Neural cell (in vitro differentiated cells): ENCODE data around the gene P2RY14. TPM values are rescaled to one million over a fixed set of nuclear protein-coding genes. Genes with fewer than 3 reads are reported as not detected.

Experiments
- H2AFZ ChIP-seq: fragments of 200-600, 300-800 bp; sonication (generic), shearing (Covaris generic); 2 replicates; pipeline ENCODE4 v1.6.0; 2014; ENCODE audit warnings: low read depth, mild to moderate bottlenecking, antibody characterized with exemption, low read length, moderate library complexity
- H3F3A ChIP-seq: fragments of 200-600 bp; shearing (Covaris generic); 2 replicates; pipeline ENCODE4 v1.6.1; 2016; ENCODE audit warnings: mild to moderate bottlenecking, moderate library complexity, mixed read lengths, antibody characterized with exemption, low read length; ENCODE audit not compliant: insufficient read depth, poor library complexity, severe bottlenecking
- H3K27ac ChIP-seq: fragments of 200-600, 300-800 bp; sonication (generic), shearing (Covaris generic); 2 replicates; pipeline ENCODE4 v1.5.1; 2014; ENCODE audit warnings: mild to moderate bottlenecking, low read length, moderate library complexity
- H3K27me3 ChIP-seq: fragments of 300-800, 200-600 bp; sonication (generic), shearing (Covaris generic); 2 replicates; pipeline ENCODE4 v1.6.0; 2014; ENCODE audit warnings: mild to moderate bottlenecking, low read depth, low read length, moderate library complexity; ENCODE audit not compliant: insufficient read depth
- H3K36me3 ChIP-seq: fragments of 300-800, 200-600 bp; sonication (generic), shearing (Covaris generic); 2 replicates; pipeline ENCODE4 v1.5.1; 2014; ENCODE audit warnings: mild to moderate bottlenecking, antibody characterized with exemption, low read length, moderate library complexity; ENCODE audit not compliant: insufficient read depth
- H3K4me2 ChIP-seq: fragments of 300-800, 200-600 bp; sonication (generic), shearing (Covaris generic); 2 replicates; pipeline ENCODE4 v1.6.0; 2014; ENCODE audit warnings: mild to moderate bottlenecking, low read length
- H3K4me3 ChIP-seq: fragments of 300-800, 200-600 bp; sonication (generic), shearing (Covaris generic); 2 replicates; pipeline ENCODE4 v1.5.1; 2014; ENCODE audit warnings: mild to moderate bottlenecking, low read length, moderate library complexity
- H3K79me2 ChIP-seq: fragments of 200-600 bp; shearing (Covaris generic); replicated peaks from 2 replicates; pipeline ENCODE4 v1.6.0; 2014; ENCODE audit warnings: mild to moderate bottlenecking, low read length, moderate library complexity; ENCODE audit not compliant: insufficient read depth
- H3K9ac ChIP-seq: fragments of 300-800, 200-600 bp; sonication (generic), shearing (Covaris generic); 2 replicates; pipeline ENCODE4 v1.6.1; 2016; ENCODE audit warnings: mild to moderate bottlenecking, low read length, mixed read lengths
- H3K9me2 ChIP-seq: fragments of 200-600 bp; shearing (Covaris generic); 2 replicates; pipeline ENCODE4 v1.6.1; 2016; ENCODE audit warnings: mild to moderate bottlenecking, low read length, mixed read lengths; ENCODE audit not compliant: insufficient read depth
- H3K9me3 ChIP-seq: fragments of 200-600, 300-800 bp; sonication (generic), shearing (Covaris generic); 2 replicates; pipeline ENCODE4 v1.6.1; 2016; ENCODE audit warnings: mild to moderate bottlenecking, mixed run types, low read length, moderate library complexity, mixed read lengths
- H4K20me1 ChIP-seq: fragments of 200-600 bp; shearing (Covaris generic); 2 replicates; pipeline ENCODE4 v1.6.1; 2016; ENCODE audit warnings: mild to moderate bottlenecking, mixed run types; ENCODE audit not compliant: insufficient read depth
- EP300 ChIP-seq: fragments of 450-650 bp; conservative IDR thresholded peaks from 2 replicates; pipeline ENCODE4 v1.6.1; 2014; ENCODE audit warnings: antibody characterized with exemption, mild to moderate bottlenecking, moderate library complexity; ENCODE audit not compliant: poor library complexity, severe bottlenecking
- EZH2 ChIP-seq: fragments of 200-600, 300-800 bp; shearing (Covaris generic), sonication (generic); IDR thresholded peaks from 2 replicates; pipeline ENCODE4 v1.6.1; 2014; ENCODE audit warnings: antibody characterized with exemption, low read length, borderline replicate concordance, mild to moderate bottlenecking; ENCODE audit not compliant: insufficient read depth, poor library complexity, severe bottlenecking
- MXI1 ChIP-seq: fragments of 450-650 bp; conservative IDR thresholded peaks from 2 replicates; pipeline ENCODE4 v1.6.1; 2014; ENCODE audit warnings: antibody characterized with exemption, mild to moderate bottlenecking; ENCODE audit not compliant: poor library complexity, severe bottlenecking
- POLR2AphosphoS5 ChIP-seq: IDR thresholded peaks from 2 replicates; pipeline ENCODE4 v1.6.1; 2012
- RAD21 ChIP-seq: fragments of 450-650 bp; conservative IDR thresholded peaks from 2 replicates; pipeline ENCODE4 v1.6.1; 2014; ENCODE audit warnings: antibody characterized with exemption, mild to moderate bottlenecking, moderate library complexity
- SMC3 ChIP-seq: fragments of 450-650 bp; conservative IDR thresholded peaks from 2 replicates; pipeline ENCODE4 v1.6.1; 2014; ENCODE audit warnings: antibody characterized with exemption, mild to moderate bottlenecking, moderate library complexity; ENCODE audit not compliant: poor library complexity
- TAF1 ChIP-seq: IDR thresholded peaks from 2 replicates; pipeline ENCODE4 v1.6.1; 2012; ENCODE audit warnings: low read depth
- polyA plus RNA-seq: library from polyadenylated mRNA; depleted of rRNA; stranded (reverse); fragments of >200 nt; gene quantifications from 2 replicates; pipeline ENCODE4 v1.2.3, GENCODE V29; 2014
- TF ChIP-seq, protein P1 (sequence below): IDR thresholded peaks from 2 replicates; pipeline ENCODE4 v1.6.1; 2012; ENCODE audit warnings: borderline replicate concordance
- TF ChIP-seq, protein P2 (sequence below): fragments of 450-650 bp; IDR thresholded peaks from 2 replicates; pipeline ENCODE4 v1.5.1; 2014; ENCODE audit warnings: antibody characterized with exemption, mild to moderate bottlenecking, moderate library complexity; ENCODE audit not compliant: poor library complexity, severe bottlenecking

The P2RY14 gene
- polyA plus RNA-seq, 1 donor from 2014 or later = not detected

DNA sequence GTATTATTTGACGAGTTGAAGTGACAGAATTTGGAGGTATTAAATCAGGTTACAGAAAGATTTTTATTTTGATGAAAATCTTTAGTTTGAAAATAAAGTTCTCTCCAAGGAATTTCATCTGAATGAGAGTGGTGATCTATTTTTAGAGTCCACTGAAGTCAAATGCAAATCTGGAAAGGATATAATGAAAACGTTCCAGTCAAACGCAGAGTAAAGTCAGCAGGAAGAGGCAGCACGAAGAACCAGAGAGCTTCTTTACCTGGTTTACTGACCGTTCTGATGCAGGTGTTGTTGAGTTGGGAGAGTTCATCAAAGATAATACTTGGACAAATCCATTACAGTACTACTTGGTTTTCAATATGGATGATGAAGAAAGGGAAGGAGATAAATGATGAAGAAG, 8.7 kb downstream of the P2RY14 start:
- H2AFZ ChIP-seq = no peak overlapping the region
- no peaks in the 10 kb centered on the region for H3K9me2 ChIP-seq
- H3K79me2 ChIP-seq = no peaks in the 10 kb centered on the region
- H4K20me1 ChIP-seq = no peaks in the 10 kb centered on the region
- no peak overlapping the region for H3K9ac ChIP-seq
- no peaks in the 10 kb centered on the region for H3K36me3 ChIP-seq
- TF ChIP-seq, protein P1, sequence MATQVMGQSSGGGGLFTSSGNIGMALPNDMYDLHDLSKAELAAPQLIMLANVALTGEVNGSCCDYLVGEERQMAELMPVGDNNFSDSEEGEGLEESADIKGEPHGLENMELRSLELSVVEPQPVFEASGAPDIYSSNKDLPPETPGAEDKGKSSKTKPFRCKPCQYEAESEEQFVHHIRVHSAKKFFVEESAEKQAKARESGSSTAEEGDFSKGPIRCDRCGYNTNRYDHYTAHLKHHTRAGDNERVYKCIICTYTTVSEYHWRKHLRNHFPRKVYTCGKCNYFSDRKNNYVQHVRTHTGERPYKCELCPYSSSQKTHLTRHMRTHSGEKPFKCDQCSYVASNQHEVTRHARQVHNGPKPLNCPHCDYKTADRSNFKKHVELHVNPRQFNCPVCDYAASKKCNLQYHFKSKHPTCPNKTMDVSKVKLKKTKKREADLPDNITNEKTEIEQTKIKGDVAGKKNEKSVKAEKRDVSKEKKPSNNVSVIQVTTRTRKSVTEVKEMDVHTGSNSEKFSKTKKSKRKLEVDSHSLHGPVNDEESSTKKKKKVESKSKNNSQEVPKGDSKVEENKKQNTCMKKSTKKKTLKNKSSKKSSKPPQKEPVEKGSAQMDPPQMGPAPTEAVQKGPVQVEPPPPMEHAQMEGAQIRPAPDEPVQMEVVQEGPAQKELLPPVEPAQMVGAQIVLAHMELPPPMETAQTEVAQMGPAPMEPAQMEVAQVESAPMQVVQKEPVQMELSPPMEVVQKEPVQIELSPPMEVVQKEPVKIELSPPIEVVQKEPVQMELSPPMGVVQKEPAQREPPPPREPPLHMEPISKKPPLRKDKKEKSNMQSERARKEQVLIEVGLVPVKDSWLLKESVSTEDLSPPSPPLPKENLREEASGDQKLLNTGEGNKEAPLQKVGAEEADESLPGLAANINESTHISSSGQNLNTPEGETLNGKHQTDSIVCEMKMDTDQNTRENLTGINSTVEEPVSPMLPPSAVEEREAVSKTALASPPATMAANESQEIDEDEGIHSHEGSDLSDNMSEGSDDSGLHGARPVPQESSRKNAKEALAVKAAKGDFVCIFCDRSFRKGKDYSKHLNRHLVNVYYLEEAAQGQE = no peak
- TF ChIP-seq EP300 (no peak), POLR2AphosphoS5 (no peak), EZH2 (no peak)
- H3K27ac ChIP-seq = no peak overlapping the region
- H3K9me3 ChIP-seq = no peaks in the 10 kb centered on the region
- H3F3A ChIP-seq = no peaks in the 10 kb centered on the region
- H3K27me3 ChIP-seq = no peaks in the 10 kb centered on the region
- H3K4me3 ChIP-seq = no peak overlapping the region
- H3K4me2 ChIP-seq = no peak overlapping the region

DNA sequence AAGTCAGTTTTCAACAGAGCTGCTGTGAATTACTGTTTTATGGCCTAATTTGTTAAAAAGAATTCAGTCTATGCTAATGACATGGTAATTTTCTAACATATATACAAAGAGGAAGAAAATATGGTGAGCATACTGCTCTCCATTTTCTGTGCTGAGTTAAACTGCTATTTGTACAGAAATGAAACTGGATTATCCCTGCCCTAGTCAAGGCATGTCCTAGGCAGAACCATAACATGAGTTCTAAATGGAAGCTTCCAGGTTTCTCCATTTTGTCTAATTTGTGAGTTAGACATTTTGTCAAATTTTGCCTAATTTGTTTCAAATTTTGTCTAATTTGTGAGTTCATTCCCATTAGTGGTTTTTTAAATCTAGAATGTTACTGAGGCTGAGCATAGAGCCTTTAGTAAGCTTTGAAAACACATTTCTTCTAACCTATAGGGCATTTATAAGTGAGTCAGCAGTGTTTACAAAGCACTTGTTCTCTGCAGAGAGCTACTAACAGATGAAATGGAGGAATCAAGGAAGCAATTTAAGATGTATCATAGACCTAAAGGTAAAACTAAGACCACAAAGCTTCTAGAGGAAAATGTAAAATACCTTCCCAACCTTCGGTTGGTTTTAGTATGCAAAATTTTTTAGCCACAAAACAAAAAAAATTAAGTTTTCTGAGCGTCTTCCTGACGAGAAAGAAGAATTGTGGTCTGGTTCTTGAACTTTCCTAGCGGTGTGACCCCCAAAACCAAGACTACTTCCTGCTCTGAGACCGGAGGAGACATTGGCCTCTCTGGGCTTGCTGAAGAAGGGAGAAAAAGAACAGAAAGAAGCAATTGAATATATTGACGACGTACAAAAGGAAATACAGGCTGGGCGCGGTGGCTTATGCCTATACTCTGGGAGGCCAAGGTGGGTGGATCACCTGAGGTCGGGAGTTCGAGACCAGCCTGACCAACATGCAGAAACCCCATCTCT, 9.8 kb downstream of the P2RY14 start:
- no peaks in the 10 kb centered on the region for H3K79me2 ChIP-seq
- no peaks in the 10 kb centered on the region for H4K20me1 ChIP-seq
- no peak overlapping the region for H3K4me2 ChIP-seq
- no peak overlapping the region for H3K9ac ChIP-seq
- no peaks in the 10 kb centered on the region for H3K27me3 ChIP-seq
- H2AFZ ChIP-seq = no peak overlapping the region
- no peak overlapping the region for H3K27ac ChIP-seq
- H3K36me3 ChIP-seq = no peaks in the 10 kb centered on the region
- H3F3A ChIP-seq = no peaks in the 10 kb centered on the region
- H3K9me2 ChIP-seq = no peaks in the 10 kb centered on the region
- H3K9me3 ChIP-seq = no peaks in the 10 kb centered on the region
- no peak overlapping the region for H3K4me3 ChIP-seq
- TF ChIP-seq POLR2AphosphoS5 = no peak
- TF ChIP-seq, protein P2, sequence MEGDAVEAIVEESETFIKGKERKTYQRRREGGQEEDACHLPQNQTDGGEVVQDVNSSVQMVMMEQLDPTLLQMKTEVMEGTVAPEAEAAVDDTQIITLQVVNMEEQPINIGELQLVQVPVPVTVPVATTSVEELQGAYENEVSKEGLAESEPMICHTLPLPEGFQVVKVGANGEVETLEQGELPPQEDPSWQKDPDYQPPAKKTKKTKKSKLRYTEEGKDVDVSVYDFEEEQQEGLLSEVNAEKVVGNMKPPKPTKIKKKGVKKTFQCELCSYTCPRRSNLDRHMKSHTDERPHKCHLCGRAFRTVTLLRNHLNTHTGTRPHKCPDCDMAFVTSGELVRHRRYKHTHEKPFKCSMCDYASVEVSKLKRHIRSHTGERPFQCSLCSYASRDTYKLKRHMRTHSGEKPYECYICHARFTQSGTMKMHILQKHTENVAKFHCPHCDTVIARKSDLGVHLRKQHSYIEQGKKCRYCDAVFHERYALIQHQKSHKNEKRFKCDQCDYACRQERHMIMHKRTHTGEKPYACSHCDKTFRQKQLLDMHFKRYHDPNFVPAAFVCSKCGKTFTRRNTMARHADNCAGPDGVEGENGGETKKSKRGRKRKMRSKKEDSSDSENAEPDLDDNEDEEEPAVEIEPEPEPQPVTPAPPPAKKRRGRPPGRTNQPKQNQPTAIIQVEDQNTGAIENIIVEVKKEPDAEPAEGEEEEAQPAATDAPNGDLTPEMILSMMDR = no peak
- no peak for TF ChIP-seq MXI1

DNA sequence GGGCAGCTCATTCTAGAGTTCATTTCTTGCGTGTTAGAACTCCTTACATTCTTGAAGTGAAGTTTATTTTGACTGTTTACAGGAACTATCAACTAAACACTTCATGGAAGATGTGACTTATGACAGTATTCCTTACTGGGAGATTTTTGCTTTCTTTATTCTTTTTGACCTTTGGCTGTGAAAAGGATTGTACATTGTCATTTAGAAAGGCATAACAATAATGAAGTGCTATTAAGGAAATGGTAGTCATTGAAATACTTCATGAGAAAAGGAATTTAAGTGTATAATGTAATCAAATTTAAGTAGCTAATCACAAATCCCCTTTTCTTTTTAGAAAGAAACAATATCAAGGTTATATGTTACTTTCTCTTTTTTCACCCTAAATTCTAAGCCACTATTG, 11.3 kb downstream of the P2RY14 start:
- Histone ChIP-seq H3K9me3 (no peaks in the 10 kb centered on the region), H4K20me1 (no peaks in the 10 kb centered on the region), H3K9ac (no peak overlapping the region), H3K4me2 (no peak overlapping the region), H3K4me3 (no peak overlapping the region), H3F3A (no peaks in the 10 kb centered on the region), H3K27me3 (no peaks in the 10 kb centered on the region), H2AFZ (no peak overlapping the region), H3K9me2 (no peaks in the 10 kb centered on the region), H3K36me3 (no peaks in the 10 kb centered on the region), H3K79me2 (no peaks in the 10 kb centered on the region), H3K27ac (no peak overlapping the region)
- no peak for TF ChIP-seq EP300
- TF ChIP-seq, protein P2 = no peak
- TF ChIP-seq, protein P1 = no peak
- no peak for TF ChIP-seq TAF1
- no peak for TF ChIP-seq RAD21
- TF ChIP-seq POLR2AphosphoS5 = no peak
- TF ChIP-seq SMC3 = no peak
- no peak for TF ChIP-seq EZH2
- no peak for TF ChIP-seq MXI1
